Stimulated activated memory B cell treated with anti-CD40 and anti-IgM and Interleukin-4, amounts not matched to agents 10 μg/mL and 1 μg/mL and 100 μg/mL, for 72 hours (primary cell): ENCODE measurements around the gene GEMIN7.

Experiments
- ATAC-seq: fragments of 150-1000 bp; cut with Tn5 transposase; 2 replicates; pipeline ENCODE4 v1.10.0; 2021
- H3K27ac Mint-ChIP-seq: one replicate; pipeline ENCODE4 v1.8.0; 2022; ENCODE audit warnings: mild to moderate bottlenecking, mixed read lengths
- H3K27me3 Mint-ChIP-seq: one replicate; pipeline ENCODE4 v1.8.0; 2022; ENCODE audit warnings: mixed read lengths
- H3K36me3 Mint-ChIP-seq: one replicate; pipeline ENCODE4 v1.8.0; 2022; ENCODE audit warnings: mixed read lengths
- H3K4me1 Mint-ChIP-seq: one replicate; pipeline ENCODE4 v1.8.0; 2022; ENCODE audit warnings: mixed read lengths
- H3K4me3 Mint-ChIP-seq: one replicate; pipeline ENCODE4 v1.8.0; 2022; ENCODE audit warnings: mild to moderate bottlenecking, moderate library complexity, mixed read lengths
- H3K9me3 Mint-ChIP-seq: one replicate; pipeline ENCODE4 v1.8.0; 2022; ENCODE audit warnings: mixed read lengths

The GEMIN7 gene

GRCh38 chr19:45079063-45079910 lies at the start of gene GEMIN7:
Gene GEMIN7 (plus strand): TSS chr19:45079260. CDS start chr19:45090115, 10,855 bp downstream.
- ATAC-seq = peak; percentile 59
- peaks cover 20% of the 10 kb centered on the region for H3K36me3 Mint-ChIP-seq

GRCh38 chr19:45030825-45031224 lies 48.2 kb upstream of the GEMIN7 start:
- H3K27ac Mint-ChIP-seq = no peak overlapping the region
- peaks cover 74% of the 10 kb centered on the region for H3K36me3 Mint-ChIP-seq
- H3K27me3 Mint-ChIP-seq = no peaks in the 10 kb centered on the region
- no peaks in the 10 kb centered on the region for H3K9me3 Mint-ChIP-seq
- no peak overlapping the region for H3K4me3 Mint-ChIP-seq
- H3K4me1 Mint-ChIP-seq = no peaks in the 10 kb centered on the region
- no peak for ATAC-seq

More at GRCh38 chr19:45079063-45079910, at the start of gene GEMIN7:
- Mint-ChIP-seq H3K4me3 (peak within 1 kb of the TSS; percentile 92), H3K27me3 (no peaks in the 10 kb centered on the region), H3K9me3 (no peaks in the 10 kb centered on the region), H3K27ac (peak within 1 kb of the TSS; percentile 93), H3K4me1 (peaks cover 58% of the 10 kb centered on the region)

DNA sequence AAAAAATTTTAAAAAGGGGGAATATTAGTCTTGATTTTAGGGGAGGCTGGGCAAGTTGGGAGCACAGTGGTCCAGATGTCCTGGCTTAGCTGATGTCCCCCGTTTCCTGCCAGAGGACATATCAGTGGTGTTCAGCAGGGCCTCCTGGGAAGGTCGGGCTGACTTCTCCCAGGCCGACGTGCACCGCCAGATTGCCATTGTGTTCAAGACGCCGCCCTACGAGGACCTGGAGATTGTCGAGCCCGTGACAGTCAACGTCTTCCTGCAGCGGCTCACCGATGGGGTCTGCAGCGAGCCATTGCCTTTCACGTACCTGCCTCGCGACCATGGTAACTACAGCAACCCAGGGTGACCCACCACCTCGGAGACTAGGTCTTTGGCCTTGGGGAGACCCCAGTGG lies 46.6 kb upstream of the GEMIN7 start:
- Mint-ChIP-seq H3K4me3 (no peak overlapping the region), H3K9me3 (no peaks in the 10 kb centered on the region), H3K27ac (no peak overlapping the region), H3K27me3 (no peaks in the 10 kb centered on the region), H3K4me1 (no peaks in the 10 kb centered on the region), H3K36me3 (peaks cover 75% of the 10 kb centered on the region)
- no peak for ATAC-seq

DNA sequence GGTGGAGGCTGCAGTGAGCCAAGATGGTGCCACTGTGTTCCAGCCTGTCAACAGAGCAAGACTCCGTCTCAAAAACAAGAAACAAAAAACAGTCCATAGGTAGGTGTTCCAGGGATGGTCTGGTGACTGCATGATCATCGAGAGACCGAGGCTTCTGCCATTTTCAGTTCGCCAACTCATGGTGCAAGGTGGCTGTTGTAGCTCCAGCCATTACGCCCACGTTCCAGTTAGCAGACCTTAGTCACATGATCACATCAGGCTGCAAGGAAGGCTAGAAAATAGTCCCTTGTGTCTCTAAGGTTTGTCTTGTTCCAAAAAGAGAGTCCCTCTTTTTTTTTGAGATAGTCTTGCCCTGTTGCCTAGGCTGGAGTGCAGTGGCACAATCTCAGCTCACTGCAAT lies 43.3 kb upstream of the GEMIN7 start:
- Mint-ChIP-seq H3K4me1 (peaks cover 22% of the 10 kb centered on the region), H3K36me3 (peaks cover 66% of the 10 kb centered on the region), H3K27me3 (no peaks in the 10 kb centered on the region), H3K4me3 (no peak overlapping the region), H3K9me3 (no peaks in the 10 kb centered on the region), H3K27ac (no peak overlapping the region)
- no peak for ATAC-seq

- H3K9me3 Mint-ChIP-seq = no peaks in the 10 kb centered on the region
- H3K27ac Mint-ChIP-seq = no peak overlapping the region
- H3K36me3 Mint-ChIP-seq = peaks cover 64% of the 10 kb centered on the region
These were observed 41.5 kb upstream of the GEMIN7 start for GRCh38 chr19:45037393-45038169.

GRCh38 chr19:45038931-45039893 lies 39.8 kb upstream of the GEMIN7 start, which contains the start of gene CLASRP:
Gene CLASRP (plus strand): TSS chr19:45039045. CDS start chr19:45040213, 1,168 bp downstream.
- no peaks in the 10 kb centered on the region for H3K27me3 Mint-ChIP-seq
- no peaks in the 10 kb centered on the region for H3K9me3 Mint-ChIP-seq
- peaks cover 55% of the 10 kb centered on the region for H3K36me3 Mint-ChIP-seq
- H3K4me1 Mint-ChIP-seq = peaks cover 38% of the 10 kb centered on the region
- peak within 1 kb of the TSS; percentile 92 for H3K27ac Mint-ChIP-seq
- H3K4me3 Mint-ChIP-seq = peak within 1 kb of the TSS; percentile 87
- ATAC-seq = peak; percentile 96

More at GRCh38 chr19:45037393-45038169, 41.5 kb upstream of the GEMIN7 start:
- peak overlapping the region; percentile 87 for H3K4me3 Mint-ChIP-seq
- ATAC-seq = no peak
- no peaks in the 10 kb centered on the region for H3K27me3 Mint-ChIP-seq
- H3K4me1 Mint-ChIP-seq = peaks cover 38% of the 10 kb centered on the region

- Mint-ChIP-seq H3K36me3 (peaks cover 54% of the 10 kb centered on the region), H3K27ac (peak overlapping the region; percentile 92), H3K27me3 (no peaks in the 10 kb centered on the region), H3K4me1 (peaks cover 45% of the 10 kb centered on the region), H3K4me3 (peak overlapping the region; percentile 87), H3K9me3 (no peaks in the 10 kb centered on the region)
- no peak for ATAC-seq
These were observed 38.8 kb upstream of the GEMIN7 start for GRCh38 chr19:45040059-45040771.

DNA sequence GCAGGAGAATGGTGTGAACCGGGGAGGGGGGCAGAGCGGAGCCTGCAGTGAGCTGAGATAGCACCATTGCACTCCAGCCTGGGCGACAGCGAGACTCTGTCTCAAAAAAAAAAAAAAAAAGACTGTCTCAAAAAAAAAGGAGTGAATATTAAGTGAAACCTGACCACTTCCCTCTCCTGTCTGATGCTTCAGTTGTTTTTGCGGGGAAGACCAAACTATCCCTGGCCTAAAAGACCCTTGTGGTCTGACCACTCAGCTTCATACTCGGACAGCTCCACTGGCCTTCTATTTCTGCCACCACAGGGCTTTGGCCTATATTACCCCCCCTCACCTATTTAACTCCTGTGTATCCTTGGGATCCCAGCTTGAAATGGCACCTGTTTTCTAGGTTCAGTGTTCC lies 37.9 kb upstream of the GEMIN7 start:
- Mint-ChIP-seq H3K4me3 (peak overlapping the region; percentile 87), H3K27me3 (no peaks in the 10 kb centered on the region), H3K27ac (peak overlapping the region; percentile 92), H3K9me3 (no peaks in the 10 kb centered on the region), H3K4me1 (peaks cover 54% of the 10 kb centered on the region), H3K36me3 (peaks cover 57% of the 10 kb centered on the region)
- no peak for ATAC-seq

GRCh38 chr19:45045671-45046353 lies 33.2 kb upstream of the GEMIN7 start:
- no peak for ATAC-seq
- Mint-ChIP-seq H3K36me3 (peaks cover 50% of the 10 kb centered on the region), H3K4me1 (peaks cover 73% of the 10 kb centered on the region), H3K27ac (peak overlapping the region; percentile 85), H3K9me3 (no peaks in the 10 kb centered on the region), H3K27me3 (no peaks in the 10 kb centered on the region), H3K4me3 (no peak overlapping the region)

DNA sequence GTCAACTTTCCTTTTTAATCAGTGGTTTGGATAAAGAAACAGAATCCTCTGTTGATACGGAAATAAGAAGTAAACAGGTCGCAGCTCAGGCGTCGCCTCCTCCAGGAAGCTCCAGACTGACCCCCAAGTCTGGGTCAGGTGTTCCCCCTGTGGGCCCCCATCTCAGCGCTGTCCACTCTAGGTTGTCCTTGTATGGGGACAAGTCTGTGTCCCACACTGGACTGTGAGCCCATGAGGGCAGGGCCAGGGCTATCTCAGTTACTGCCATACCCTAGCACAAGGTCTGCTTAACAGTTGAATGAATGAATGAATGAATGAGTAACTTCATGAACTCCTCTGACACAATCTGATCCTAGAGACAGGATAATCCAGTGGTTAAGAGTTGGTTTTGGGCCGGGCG lies 32.7 kb upstream of the GEMIN7 start:
- no peak for ATAC-seq
- H3K4me3 Mint-ChIP-seq = peak overlapping the region; percentile 89
- H3K4me1 Mint-ChIP-seq = peaks cover 73% of the 10 kb centered on the region
- H3K9me3 Mint-ChIP-seq = no peaks in the 10 kb centered on the region
- peaks cover 46% of the 10 kb centered on the region for H3K36me3 Mint-ChIP-seq
- H3K27ac Mint-ChIP-seq = peak overlapping the region; percentile 85
- H3K27me3 Mint-ChIP-seq = no peaks in the 10 kb centered on the region

- Mint-ChIP-seq H3K27ac (peak overlapping the region; percentile 85), H3K4me1 (peaks cover 73% of the 10 kb centered on the region), H3K36me3 (peaks cover 42% of the 10 kb centered on the region), H3K4me3 (peak overlapping the region; percentile 89), H3K9me3 (no peaks in the 10 kb centered on the region), H3K27me3 (no peaks in the 10 kb centered on the region)
- peak; percentile 83 for ATAC-seq
These were observed 31.8 kb upstream of the GEMIN7 start for GRCh38 chr19:45047188-45047797.

- H3K27ac Mint-ChIP-seq = peak overlapping the region; percentile 85
- H3K4me1 Mint-ChIP-seq = peaks cover 79% of the 10 kb centered on the region
- no peaks in the 10 kb centered on the region for H3K9me3 Mint-ChIP-seq
These were observed 29.9 kb upstream of the GEMIN7 start for GRCh38 chr19:45049073-45049736.

GRCh38 chr19:45050036-45050435 lies 29.0 kb upstream of the GEMIN7 start:
- no peak for ATAC-seq
- no peaks in the 10 kb centered on the region for H3K9me3 Mint-ChIP-seq
- peak overlapping the region; percentile 85 for H3K27ac Mint-ChIP-seq
- H3K4me1 Mint-ChIP-seq = peaks cover 83% of the 10 kb centered on the region
- peak overlapping the region; percentile 27 for H3K4me3 Mint-ChIP-seq
- peaks cover 49% of the 10 kb centered on the region for H3K36me3 Mint-ChIP-seq
- H3K27me3 Mint-ChIP-seq = no peaks in the 10 kb centered on the region

More at GRCh38 chr19:45049073-45049736, 29.9 kb upstream of the GEMIN7 start:
- no peak for ATAC-seq
- H3K36me3 Mint-ChIP-seq = peaks cover 49% of the 10 kb centered on the region
- no peaks in the 10 kb centered on the region for H3K27me3 Mint-ChIP-seq
- H3K4me3 Mint-ChIP-seq = peak overlapping the region; percentile 31
